SH-SY5Y (cell line): ENCODE results near the gene DNAI2.

Experiments
- GATA2 ChIP-seq: IDR thresholded peaks from 2 replicates; pipeline ENCODE4 v1.6.1; 2011; ENCODE audit warnings: mild to moderate bottlenecking, low read depth, low read length
- GATA3 ChIP-seq: IDR thresholded peaks from 2 replicates; pipeline ENCODE4 v1.6.1; 2011; ENCODE audit warnings: low read depth, mild to moderate bottlenecking, low read length, moderate library complexity

The DNAI2 gene, protein sequence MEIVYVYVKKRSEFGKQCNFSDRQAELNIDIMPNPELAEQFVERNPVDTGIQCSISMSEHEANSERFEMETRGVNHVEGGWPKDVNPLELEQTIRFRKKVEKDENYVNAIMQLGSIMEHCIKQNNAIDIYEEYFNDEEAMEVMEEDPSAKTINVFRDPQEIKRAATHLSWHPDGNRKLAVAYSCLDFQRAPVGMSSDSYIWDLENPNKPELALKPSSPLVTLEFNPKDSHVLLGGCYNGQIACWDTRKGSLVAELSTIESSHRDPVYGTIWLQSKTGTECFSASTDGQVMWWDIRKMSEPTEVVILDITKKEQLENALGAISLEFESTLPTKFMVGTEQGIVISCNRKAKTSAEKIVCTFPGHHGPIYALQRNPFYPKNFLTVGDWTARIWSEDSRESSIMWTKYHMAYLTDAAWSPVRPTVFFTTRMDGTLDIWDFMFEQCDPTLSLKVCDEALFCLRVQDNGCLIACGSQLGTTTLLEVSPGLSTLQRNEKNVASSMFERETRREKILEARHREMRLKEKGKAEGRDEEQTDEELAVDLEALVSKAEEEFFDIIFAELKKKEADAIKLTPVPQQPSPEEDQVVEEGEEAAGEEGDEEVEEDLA

DNA sequence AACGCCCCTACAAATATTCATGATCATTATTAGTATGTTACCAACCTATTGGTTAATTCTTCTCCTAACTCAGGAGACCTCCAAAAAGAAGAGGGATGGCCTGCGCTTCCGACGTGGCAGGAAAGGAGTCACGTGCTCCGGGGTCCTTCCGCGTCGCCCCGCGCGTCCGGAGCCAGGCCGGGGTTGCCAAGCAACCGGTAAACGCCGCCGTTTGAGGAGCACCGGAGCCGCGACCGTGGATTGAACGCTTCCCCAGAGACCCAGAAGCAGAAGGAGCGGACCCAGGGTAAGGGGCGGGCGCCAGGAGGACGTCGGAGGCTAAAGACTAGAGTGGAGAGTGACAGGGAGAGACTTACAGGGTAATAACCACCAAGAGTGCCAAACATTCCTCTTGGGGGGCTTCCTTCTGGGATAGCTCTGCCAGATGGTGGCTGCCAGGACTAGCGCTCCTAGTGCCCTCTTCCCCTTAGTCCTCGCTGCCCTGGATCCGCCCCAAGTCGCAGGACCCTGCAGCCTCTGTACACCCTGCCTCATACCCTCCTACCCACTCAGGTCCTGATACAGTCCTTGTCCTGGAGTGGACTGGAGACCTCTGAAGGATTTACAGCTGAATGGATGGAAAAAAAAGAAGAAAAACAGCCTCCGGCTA lies at the start of gene DNAI2:
TSS of gene DNAI2 (plus strand) at position 175 of the 649 bp plus-strand sequence. CDS start 7,584 bp downstream, outside the sequence.
- TF ChIP-seq GATA3 (no peak), GATA2 (no peak)

DNA sequence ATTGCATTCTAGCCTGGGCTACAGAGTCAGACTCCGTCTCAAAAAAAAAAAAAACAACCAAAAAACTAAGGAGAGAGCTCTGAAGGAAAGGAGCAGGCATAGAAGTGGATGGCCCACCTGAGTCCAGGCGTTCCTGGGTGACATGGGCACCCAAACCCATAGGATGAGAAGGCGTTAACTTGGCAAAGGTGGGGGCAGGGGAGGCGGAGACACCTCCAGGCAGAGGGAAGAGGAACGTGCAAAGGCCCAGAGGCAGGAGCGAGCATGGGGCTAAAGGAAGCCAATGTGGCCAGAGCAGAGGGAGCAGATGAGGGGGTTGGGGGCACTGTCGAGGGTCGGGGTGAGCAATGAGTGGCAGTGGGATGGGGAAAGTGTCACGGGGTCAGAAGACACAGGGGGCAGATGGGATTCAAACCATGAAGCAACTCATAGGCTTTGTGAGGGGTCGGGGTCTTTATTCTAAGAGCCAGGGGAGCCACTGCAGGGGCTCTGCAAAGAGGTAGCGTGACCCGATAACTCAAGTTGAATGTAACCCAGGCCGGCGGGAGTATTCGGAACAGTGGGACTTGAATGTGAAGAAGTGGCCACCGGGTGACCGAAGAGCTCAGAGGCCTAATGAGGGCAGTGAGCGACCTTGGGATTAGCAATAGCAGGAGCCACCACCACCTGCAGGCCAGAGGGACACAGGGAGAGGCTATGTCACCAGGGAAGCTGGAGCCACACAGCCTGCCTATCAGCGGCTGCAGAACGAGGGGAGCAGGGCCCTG lies 48.9 kb upstream of the DNAI2 start:
- TF ChIP-seq GATA2 (no peak), GATA3 (no peak)

DNA sequence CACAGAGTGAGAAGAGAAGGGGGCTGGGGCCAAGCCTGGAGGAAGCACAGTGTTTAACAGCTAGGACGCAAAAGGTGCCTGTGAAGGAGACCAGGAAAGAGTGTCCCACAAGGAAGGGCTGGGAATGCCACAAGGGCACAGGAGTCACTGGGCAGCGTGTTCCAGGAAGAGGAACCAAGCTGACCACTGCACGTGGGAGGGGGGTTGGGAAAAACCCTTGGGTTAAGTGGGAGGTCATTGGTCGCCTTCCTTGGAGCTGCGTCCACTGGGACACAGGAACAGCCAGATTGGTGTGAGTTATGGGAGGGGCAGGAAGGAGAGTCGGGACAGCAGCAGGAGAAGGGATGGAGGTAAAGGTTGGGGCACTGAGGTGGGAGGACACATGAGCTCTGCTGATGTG lies 47.8 kb upstream of the DNAI2 start:
- no peak for TF ChIP-seq GATA2
- TF ChIP-seq GATA3 = no peak

DNA sequence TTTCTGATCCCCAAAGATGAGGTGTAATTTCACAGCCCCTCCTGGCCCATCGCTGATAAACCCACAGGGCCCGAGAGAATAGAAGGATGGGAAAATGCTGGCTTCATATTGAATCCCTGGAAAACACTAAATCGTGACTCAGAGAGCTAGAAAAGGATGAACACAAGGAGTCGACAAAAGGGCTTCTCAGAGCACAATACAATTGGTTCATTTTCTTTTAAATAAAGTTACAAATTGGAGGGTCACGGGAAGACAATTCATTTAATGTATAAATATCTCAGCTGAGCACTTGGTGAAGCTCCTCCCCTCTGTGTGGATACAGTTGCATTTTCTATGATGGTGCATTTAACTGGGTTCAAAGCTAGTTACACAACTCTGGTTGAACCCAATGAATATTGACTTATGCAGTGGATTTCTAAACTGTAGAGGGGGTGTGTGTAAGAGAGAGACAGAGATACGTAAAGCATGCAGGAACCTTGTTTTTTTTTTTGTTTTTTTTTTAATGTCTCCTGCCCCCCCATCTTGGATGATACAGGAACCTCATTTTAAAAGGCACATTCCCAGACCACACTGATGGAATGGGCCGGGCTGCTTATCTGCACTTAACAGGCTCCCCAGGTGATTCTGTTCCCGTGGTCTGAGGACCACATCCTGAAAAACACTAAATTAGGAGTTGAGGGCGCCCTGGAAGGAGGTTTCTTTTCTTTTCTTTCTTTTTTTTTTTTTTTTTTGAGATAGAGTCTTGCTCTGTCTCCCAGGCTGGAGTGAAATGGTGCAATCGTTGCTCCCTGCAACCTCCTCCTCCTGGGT lies 46.6 kb upstream of the DNAI2 start:
- TF ChIP-seq GATA2 (no peak), GATA3 (no peak)

DNA sequence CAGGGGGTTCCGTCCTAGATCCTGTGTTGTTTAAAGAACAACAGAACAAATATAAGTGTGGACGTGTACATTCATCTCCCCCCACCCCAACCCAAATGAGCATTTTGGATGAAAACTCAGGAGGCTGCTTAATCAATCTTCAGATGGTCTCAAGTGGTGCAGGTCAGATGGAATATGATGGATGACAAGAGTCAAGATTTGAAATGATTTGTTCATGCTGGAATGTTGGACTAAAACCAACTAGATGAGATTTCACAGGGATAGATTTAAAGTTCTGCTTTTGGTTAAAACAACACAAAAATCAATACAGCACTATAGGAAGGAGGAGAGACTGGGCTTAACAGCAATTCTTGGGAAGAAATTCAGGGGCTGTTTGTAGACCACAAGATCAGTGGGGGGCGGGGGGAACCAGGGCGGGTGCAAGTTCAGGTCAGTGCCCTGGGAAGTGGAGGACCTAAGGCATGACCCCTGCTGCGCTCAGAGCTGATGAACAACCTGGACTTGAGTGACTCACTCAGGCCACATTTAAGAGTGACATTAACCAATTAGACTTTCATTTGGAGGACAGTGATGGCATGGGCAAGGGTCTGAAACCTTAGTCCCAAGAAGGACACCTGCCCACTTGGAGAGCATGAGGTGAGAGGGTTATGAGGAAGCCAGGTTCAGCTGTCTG lies 45.6 kb upstream of the DNAI2 start:
- TF ChIP-seq GATA3 (no peak), GATA2 (no peak)

DNA sequence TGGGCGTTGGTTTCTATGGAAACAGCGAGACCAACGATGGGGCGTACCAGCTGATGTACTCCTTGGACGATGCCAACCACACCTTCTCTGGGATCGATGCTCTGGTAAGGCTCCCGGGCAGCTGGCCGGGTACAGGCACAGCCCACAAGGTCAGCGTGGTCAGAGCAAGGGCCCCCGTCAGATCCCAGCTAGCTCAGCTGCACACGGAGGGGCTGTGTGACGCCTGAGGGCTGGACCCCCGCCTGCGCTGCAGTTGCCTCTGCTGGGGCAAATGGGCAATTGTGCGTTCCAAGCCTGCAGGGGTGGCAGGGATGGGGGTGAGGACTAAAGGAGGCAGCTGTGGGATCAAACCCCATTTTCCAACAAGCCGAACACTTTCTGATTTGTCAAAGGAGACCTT lies 43.1 kb upstream of the DNAI2 start:
- no peak for TF ChIP-seq GATA3
- TF ChIP-seq GATA2 = no peak

DNA sequence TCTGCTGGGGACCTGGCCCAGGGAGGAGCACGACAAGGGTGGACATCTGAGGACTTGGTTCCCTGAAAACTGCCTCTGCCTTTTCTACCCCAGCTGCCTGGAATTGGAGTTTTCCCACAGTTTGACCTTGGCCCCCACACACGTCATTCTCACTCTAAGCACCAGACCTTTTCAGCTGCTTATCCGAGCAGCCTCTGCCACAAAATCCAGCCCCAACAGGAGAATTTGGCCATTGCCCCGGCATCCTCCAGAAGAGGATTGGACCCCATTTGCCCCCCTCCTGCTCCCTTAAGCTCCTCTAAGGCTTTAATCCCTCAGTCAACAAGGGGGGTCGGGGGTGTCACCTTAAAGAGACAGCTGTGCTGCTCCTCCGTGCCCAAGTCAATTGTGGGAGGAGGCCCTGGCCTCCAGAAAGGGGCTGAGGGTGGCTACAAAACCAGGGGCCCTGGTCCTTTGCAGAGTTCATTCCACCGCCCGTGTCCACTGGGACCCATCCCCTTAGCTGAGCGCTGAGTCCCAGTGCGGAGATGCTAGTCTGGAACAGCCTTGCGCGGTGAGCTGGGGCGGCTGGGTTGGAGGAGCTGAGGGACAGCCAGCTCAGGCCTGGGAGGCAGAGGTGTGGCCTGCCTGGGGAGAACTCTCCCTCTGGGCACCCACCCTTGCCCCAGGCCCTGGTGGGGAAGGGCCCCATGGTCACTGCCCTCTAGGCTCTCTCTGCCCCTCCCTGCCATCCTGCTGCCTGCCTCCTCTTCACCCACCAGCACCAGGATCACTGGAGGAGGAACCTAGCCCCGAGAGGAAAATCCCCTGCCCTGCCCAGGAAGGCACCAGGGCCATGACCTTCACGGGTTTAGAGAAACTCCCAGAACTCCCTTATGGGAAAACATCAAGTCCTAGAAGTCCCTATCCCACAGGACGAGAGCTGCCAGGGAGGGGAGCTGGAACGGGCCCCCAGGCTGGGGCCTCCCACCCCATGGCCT lies 41.8 kb upstream of the DNAI2 start:
- TF ChIP-seq GATA3 (no peak), GATA2 (no peak)

DNA sequence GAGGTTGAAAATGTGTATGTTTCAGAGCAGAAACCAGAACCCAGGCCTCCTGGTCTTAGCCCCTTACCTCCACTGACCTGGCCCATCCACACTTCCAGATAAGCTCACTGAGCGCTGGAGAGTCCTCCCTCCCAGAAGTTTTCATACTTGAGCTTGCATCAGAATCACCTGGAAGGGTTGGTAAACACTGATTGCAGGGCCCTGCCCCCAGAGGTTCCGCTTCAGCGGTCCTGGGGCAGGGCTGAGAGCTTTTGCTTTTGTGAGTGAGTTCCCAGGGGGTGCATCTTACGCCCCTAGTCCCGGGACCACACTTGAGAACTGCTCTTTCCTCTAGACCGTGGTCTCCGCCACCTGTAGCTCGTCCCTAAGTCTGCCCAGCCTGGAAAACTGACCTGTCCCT lies 40.1 kb upstream of the DNAI2 start:
- TF ChIP-seq GATA3 (no peak), GATA2 (no peak)

DNA sequence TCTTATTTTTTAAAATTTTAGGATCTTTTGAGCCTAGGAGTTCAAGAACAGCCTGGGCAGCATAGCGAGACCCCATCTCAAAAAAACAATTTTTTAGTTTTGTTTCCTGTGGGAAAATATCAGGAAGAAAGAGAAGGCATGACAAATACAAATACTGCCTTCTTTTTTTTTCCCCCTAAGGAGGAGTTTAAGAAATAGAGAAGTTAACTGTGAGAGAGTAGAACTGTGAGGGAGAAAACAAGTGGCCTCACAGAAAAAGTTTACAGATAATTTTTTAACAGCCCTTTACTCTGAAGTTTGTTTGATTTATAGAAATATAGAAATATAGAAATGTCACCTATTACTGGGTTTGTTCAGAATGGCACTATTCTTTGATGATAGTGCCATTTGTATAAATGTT lies 39.5 kb upstream of the DNAI2 start:
- TF ChIP-seq GATA2 (no peak), GATA3 (no peak)

DNA sequence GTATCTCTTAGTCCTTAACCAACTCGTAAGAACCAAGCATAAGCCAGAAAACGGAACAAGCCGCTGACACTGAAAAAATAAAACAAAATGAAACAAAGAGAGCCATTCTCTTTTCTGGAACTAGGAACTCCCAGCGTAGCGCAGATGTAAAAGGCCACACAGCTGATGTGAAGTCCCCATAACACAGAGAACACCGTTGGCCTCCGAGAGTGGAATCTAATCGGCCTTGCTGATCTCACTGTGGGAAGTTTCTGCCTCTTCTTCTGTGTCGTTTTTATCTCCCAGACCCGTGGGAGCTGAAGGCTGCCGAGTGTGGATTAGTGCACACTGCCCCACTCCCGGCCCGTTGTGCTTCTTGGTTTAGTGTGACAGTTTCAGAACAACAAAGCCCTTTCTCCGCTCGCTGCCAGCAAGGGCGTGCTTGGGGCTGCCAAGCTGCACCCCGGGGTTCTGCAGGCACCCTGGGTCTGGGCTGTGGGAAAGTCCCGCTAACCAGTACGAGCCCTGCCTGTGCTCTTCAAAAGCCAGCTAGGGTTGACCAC lies 38.9 kb upstream of the DNAI2 start:
- TF ChIP-seq GATA2 (no peak), GATA3 (no peak)

DNA sequence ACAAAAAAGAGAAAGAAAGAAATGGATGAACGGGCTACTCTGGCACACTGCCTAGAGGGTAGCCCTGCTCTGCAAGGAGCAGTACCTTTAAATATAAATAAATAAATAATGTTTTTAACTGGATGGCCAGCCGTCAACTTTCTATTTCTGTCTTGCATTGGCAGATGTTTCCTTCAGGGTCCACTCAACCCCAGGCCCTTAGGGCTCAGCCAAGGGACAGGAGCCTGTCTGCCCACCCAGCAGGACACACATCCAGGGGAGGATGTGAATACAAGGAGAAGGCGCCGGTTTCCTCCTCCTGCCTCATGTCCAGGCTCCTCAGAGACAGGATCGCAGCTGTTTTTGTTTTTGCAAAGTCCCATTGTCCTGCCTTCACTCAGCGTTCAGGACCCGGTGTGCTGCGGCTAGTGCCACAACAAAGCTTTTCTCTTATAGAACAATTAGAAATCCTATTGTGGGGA lies 38.1 kb upstream of the DNAI2 start:
- TF ChIP-seq GATA3 = no peak
- TF ChIP-seq GATA2 = no peak

DNA sequence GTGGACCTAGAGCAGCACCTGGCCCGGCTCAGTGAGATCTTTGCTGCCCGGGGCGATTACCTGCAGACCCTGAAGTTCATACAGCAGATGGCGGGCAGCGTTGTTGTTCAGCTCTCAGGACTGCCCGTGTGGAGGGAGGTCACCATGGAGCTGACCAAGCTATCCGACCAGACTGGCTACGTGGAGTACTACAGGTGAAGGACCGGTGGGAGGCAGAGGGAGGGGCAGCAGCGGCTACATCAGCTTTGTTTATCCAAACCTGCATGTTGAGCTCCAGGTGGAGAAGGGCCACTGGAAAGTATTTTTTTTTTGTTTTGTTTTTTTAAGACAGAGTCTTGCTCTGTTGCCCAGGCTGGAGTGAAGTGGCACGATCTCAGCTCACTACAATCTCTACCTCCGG lies 36.7 kb upstream of the DNAI2 start:
- TF ChIP-seq GATA3 (no peak), GATA2 (no peak)
